GM19025 (cell line): ENCODE data around the gene SLCO1A2.
"Not testable (repeated sequence)": the region's sequence is repeated elsewhere in the genome, so short reads cannot be mapped to it uniquely, and the experiment has no call there.

Experiments used
- ATAC-seq: cut with Tn5 transposase; IDR thresholded peaks from one replicate; pipeline ENCODE4 v1.9.1; 2021; ENCODE audit warnings: mild to moderate bottlenecking, low read depth, moderate library complexity; ENCODE audit not compliant: unreplicated experiment

Gene SLCO1A2

DNA sequence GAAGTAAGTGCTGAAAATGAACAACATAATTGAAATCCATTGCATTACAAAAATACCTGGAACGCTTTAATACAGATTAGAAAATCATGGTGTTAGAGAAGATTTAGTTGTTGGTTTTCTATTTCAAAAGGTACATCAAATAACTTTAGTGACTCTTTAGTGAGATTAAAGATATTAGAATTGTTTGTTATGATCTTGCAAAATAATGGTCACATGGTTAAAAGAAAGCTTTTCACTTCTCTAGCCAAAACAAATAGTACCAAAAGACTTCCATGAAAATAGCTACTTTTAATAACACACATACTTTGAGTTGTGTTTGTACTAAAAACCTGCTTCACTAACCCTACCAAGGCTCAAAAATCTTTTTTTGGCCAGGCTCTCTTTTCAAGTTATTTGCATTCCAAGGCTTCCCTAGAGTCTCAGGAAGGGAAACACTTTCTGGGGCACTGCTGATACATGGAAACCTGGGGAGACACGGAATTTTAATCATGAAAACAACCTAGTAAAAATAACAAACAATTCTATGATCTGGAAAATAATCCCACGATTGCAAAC lies at the start of gene SLCO1A2:
Gene SLCO1A2, minus strand, starts transcription at position 147 of the 555 bp plus-strand sequence. CDS start 270 bp downstream, outside the sequence.
- ATAC-seq: no peak

DNA sequence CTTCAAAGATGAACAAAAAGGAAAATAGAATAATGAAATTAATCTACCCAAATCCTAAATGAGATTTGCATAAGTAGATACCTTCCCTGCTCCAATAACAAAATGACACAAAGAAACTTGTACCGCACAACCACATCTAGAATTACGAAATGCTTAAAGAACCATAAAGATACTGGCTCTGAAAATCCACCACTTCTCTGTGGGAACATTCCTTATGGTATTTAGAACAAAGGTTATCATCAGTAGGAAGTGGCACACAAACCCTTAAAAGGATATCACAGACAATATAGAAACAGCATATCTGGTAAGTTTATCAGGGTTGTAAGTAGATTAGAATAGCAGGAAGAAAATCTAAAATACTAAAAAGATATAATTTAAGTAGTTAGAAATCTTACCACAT lies 49.5 kb upstream of the SLCO1A2 start:
- ATAC-seq: no peak

GRCh38 chr12:21381320-21381719 lies 46.6 kb upstream of the SLCO1A2 start:
- ATAC-seq: not testable (repeated sequence)

- ATAC-seq: no peak
Measured at GRCh38 chr12:21379218-21379617, 44.5 kb upstream of the SLCO1A2 start.

GRCh38 chr12:21372602-21373001 lies 37.9 kb upstream of the SLCO1A2 start, which contains the start of gene IAPP:
TSS of gene IAPP (plus strand) at chr12:21372902. CDS start at chr12:21373352, 450 bp downstream.
- ATAC-seq: no peak

DNA sequence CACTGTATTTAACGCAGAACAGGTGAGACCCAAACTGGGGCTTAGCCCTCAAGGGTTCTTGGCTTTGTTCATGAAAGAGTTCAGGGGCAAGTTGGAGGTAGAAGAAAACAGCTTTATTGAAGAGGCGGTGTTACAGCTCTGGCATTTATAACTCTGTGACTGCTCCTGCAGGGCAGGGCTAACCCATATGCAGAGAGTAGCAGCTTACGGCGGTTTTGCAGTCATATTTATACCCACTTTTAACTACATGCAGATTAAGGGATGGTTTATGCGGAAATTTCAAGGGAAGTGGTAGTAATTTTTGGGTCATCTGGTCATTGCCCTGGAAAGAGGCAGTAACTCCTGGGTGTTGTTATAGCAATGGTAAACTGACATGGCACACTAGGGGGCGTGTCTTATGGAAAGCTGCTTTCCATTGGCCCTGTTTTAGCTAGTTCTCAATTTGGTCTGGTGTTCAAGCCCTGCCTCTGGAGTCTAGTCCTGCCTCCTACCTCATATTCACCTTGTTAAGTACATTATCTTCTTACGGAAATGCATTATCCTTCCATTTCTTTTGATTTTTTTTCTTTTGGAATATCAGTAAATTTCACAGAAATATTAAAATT lies 36.2 kb upstream of the SLCO1A2 start:
- ATAC-seq: no peak

DNA sequence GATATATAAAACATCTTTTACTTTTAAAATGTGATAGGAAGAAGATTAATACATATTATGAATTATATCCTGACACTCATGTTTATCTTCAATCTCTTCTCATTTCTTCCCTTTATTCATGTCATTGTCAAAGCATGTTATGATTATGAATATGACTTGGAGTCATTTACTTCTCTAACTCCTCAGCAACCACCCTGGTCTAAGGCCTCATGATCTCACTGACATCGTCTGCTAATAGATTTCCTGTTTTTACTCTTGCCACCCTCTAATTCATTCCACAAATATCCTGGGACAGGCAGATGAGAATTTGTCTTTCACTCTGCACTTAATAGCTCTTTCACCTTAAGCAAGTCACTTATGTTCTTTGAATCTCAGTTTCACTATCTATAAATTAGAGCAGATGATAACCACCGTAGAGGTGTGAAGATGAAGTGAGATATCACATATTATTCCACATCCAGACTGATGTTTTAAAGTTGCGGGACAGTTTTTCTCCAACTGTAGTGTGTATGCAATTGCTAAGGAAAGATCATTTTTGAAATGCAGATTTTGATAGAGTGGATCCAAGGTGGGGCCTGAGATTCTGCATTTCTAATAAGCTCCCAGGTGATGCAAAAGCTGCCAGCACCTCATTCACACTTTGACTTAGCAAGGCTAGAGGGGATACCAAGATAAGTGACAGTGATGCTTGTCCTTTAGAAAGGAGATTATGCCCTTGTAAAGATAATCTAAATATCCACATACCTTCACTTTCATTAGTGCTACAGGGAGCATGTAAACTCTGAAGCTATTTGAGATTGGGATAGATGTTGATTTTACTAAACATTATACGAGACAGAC lies 34.6 kb upstream of the SLCO1A2 start:
- ATAC-seq: no peak

DNA sequence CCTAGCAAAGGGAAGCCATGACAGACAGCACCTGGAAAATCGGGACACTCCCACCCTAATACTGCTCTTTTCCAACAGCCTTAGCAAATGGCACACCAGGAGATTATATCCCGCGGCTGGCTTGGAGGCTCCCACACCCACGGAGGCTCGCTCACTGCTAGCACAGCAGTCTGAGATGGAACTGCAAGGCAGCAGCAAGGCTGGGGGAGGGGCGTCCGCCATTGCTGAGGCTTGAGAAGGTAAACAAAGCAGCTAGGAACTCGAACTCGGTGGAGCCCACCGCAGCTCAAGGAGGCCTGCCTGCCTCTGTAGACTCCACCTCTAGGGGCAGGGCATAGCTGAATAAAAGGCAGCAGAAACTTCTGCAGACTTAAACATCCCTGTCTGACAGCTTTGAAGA lies 25.9 kb upstream of the SLCO1A2 start:
- ATAC-seq: not testable (repeated sequence)

- no peak for ATAC-seq
Measured at GRCh38 chr12:21354641-21355040, 19.9 kb upstream of the SLCO1A2 start.

GRCh38 chr12:21353948-21354347 lies 19.2 kb upstream of the SLCO1A2 start:
- no peak for ATAC-seq

- ATAC-seq: no peak
Measured at GRCh38 chr12:21353487-21353886, 18.8 kb upstream of the SLCO1A2 start.

DNA sequence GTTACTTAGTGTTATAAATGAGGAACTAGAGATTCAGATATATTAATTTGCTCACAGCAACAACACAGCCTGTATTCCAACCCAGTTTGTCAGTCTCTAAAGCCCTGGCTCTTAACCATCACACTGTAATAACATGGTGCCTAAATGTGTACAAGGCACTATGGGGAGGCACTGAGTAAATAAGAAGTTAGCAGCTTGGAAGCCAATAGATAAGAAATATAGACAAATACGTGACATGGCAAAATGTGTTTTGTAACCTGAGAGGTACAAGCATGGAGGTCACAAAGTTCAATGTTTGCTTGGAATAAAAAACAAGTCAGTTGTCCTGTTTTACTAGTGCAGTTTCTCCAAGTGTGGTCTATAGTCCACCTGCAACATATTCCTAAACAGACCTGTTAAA lies 16.3 kb upstream of the SLCO1A2 start:
- no peak for ATAC-seq

DNA sequence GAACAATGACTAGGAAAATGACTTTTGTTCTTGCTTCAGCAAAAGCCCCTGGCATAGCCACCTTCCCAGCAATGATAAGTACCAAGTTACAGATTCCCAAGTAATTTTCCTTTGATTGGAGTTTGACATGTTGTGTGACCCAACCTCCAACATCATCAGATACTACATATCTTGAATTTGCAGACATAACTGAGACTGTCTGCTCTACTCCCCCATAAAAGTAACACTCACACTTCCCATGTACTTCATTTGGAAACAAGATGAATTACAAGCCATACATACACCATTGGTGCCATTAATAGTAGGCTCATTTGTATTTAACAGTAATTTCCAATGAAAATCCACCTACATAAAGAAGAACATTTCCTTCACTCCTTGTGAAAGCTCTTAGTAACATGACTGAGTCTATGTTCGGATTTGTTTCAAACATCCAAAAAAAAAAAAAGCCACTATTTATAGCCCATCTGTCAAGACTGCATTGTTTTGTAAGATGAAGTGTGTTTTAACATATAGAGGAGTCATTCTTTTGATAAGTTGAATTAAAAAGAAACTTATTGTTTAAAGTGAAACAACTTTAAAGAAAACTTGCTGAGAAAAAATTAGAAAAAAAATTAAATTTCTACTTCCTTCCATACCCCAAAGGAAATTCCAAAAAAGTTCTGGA lies 12.0 kb upstream of the SLCO1A2 start:
- no peak for ATAC-seq

DNA sequence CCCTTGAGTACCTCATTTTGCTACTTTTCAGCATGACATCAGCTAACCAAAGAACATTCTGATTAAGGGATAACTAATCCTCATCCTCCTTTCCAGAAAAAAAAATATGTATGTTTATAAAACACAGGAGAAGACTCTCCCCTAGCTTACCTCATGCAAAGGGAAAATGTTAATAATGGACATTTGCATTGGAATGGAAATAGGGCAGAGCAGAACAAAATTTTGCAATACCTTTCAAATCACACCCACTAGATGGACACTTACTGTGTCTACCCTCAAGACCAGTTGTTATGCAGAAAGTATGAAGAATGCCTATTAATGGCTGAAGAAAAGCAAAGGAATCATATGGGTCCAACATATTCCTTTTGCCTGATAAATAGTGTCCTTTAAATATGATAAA lies 8.9 kb upstream of the SLCO1A2 start:
- ATAC-seq: no peak

DNA sequence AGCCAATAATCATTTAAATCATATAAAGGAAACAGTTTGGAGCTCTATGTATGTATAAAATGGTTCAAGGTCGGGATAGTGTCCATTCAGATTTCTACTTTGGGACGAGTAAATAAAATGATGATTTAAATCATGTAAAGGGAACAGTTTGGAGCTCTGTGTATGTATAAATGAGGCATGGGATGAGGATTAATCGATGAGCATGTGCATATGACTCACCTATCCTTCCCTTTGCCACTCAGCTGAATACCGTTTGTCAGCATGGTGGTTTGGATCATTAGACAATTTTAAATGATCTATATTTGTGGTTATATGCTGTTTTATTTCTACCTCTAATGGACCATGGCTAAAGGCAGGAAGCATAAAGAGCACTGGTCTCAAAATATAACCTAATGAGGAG lies 7.1 kb upstream of the SLCO1A2 start:
- no peak for ATAC-seq

DNA sequence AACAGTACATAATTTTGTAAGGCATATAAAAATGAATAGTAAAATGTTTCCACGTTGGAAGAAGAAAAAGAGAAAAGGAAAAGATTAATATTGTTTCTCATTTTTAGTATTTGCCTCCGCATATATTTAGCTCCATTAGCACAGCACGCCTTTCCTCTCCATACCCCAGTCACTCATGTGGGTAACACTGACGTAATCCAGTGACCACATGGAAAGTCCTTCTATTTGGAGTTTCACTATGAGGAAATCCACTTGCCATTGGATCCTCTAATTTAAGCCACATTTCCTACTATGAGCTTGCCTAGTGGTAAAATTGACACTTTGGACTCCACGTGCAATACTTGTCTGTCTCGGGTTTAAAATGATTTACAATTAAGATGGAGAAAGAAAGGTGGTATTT lies 5.7 kb upstream of the SLCO1A2 start:
- ATAC-seq: no peak

- ATAC-seq: no peak
Measured at GRCh38 chr12:21339921-21340320, 5.2 kb upstream of the SLCO1A2 start.

DNA sequence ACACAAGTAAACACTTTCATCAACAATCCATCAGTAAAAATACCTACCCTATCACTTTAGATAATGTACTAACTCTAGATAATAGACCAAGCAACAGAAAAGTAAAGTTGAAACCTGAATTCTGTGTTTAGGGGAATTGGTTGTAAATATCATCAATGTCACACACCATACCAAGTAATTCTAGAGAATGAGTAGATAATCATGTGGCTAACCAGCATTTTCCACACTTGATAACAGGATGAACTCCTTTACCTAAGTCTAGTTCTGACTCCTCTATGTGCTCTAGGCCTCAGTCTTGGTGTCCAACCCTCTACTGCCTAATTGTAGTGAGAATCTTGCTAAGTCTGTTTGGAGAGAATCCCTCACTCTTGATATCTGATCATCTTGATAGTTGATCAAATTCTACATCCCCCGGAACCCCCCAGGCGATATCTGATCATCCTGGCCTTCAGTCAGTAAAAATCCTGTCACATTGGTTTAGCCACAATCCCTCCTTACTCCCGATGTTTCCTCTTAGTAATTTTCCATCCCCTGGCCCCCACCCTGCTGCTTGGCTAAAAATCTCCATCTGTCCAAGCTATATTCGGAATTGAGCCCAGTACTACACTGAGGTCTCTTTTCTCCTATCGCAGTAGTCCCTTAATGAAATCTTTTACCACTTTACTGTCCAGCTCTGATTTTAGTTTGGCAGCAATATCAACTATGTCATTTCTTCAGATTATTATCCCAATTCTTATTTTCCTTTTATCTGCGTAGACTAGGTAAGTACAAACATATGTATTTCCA lies 3.4 kb upstream of the SLCO1A2 start:
- ATAC-seq: no peak

GRCh38 chr12:21337453-21337852 lies 2.7 kb upstream of the SLCO1A2 start:
- ATAC-seq: no peak

DNA sequence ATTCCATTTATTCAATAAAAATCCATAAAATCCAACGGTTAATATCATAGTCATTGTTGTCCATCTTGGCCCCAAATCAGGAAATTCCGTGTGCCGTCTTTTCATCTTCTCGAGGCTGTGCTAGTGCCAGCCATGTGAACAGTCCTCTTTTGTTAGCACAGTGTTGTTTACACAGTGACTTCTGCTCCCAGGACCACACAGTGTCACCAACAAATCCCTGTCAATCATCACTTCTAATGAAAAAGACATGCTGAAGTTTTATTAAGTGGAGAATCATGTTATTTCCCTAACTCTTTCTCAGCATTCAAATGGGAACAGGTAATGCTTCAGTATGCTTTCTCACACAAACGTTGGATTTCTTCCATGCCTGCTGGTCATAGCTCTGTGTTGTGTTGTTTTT lies 1.9 kb upstream of the SLCO1A2 start:
- no peak for ATAC-seq
